ENCODE results near the gene PRLR. TPM values are rescaled to one million over a fixed set of nuclear protein-coding genes. Genes with fewer than 3 reads are reported as not detected.

Gene PRLR
- total RNA-seq, 2 experiments from 2014 or later: not detected

GRCh38 chr5:35015063-35015462 is 215.2 kb downstream of the PRLR start:
- TF ChIP-seq CTCF (IDR thresholded peaks at IDR 0.05): no peak
- H3K4me1 Mint-ChIP-seq (ENCODE audit: low read depth): no peaks in the 10 kb centered on the region
- ATAC-seq: no peak
- CTCF ChIA-PET: interaction anchor here (2.6 kb wide), 1 partner anchor 11 kb away, joined by 10 read pairs; no protein-coding TSS in a partner anchor
- H3K27ac Mint-ChIP-seq: no peak overlapping the region
- peaks cover 17% of the 10 kb centered on the region for H3K27me3 Mint-ChIP-seq
- DNase-seq: no peak
- no peaks in the 10 kb centered on the region for H3K36me3 Mint-ChIP-seq (ENCODE audit: low read depth)
- peaks cover 2% of the 10 kb centered on the region for H3K9me3 Mint-ChIP-seq
- intact Hi-C loops (cut with micrococcal nuclease): no loop called here
- POLR2A ChIA-PET: no interaction called here
- H3K4me3 Mint-ChIP-seq: no peak overlapping the region

GRCh38 chr5:35012796-35013195 is 217.5 kb downstream of the PRLR start:
- CTCF ChIA-PET: interaction anchor here (1.3 kb wide), 1 partner anchor 9 kb away, joined by 8 read pairs; no protein-coding TSS in a partner anchor
- no peak overlapping the region for H3K27ac Mint-ChIP-seq
- H3K4me1 Mint-ChIP-seq (ENCODE audit: low read depth): no peaks in the 10 kb centered on the region
- ATAC-seq (no peak), DNase-seq (peak; percentile 7)
- TF ChIP-seq CTCF (IDR thresholded peaks at IDR 0.05): no peak
- intact Hi-C loops (cut with micrococcal nuclease): no loop called here
- peaks cover 24% of the 10 kb centered on the region for H3K27me3 Mint-ChIP-seq
- H3K4me3 Mint-ChIP-seq: no peak overlapping the region
- no peaks in the 10 kb centered on the region for H3K9me3 Mint-ChIP-seq
- H3K36me3 Mint-ChIP-seq (ENCODE audit: low read depth): no peaks in the 10 kb centered on the region
- POLR2A ChIA-PET: no interaction called here

- CTCF ChIA-PET: interaction anchor here (1.3 kb wide), 1 partner anchor 9 kb away, joined by 8 read pairs; no protein-coding TSS in a partner anchor
- ATAC-seq (no peak), DNase-seq (no peak)
- intact Hi-C loops (cut with micrococcal nuclease): no loop called here
- no peak for TF ChIP-seq CTCF (IDR thresholded peaks at IDR 0.05)
- Mint-ChIP-seq H3K4me1 (ENCODE audit: low read depth) (no peaks in the 10 kb centered on the region), H3K9me3 (peaks cover under 1% of the 10 kb centered on the region), H3K27ac (no peak overlapping the region), H3K27me3 (peaks cover 27% of the 10 kb centered on the region), H3K4me3 (no peak overlapping the region), H3K36me3 (ENCODE audit: low read depth) (no peaks in the 10 kb centered on the region)
- POLR2A ChIA-PET: no interaction called here
These were observed 217.9 kb downstream of the PRLR start for GRCh38 chr5:35012365-35012764.

- DNase-seq: no peak
- ATAC-seq: no peak
- Mint-ChIP-seq H3K27ac (no peak overlapping the region), H3K36me3 (ENCODE audit: low read depth) (no peaks in the 10 kb centered on the region), H3K9me3 (peaks cover 2% of the 10 kb centered on the region), H3K27me3 (peaks cover 18% of the 10 kb centered on the region), H3K4me1 (ENCODE audit: low read depth) (no peaks in the 10 kb centered on the region), H3K4me3 (no peak overlapping the region)
- ChIA-PET POLR2A (no interaction called here), CTCF (no interaction called here)
- no peak for TF ChIP-seq CTCF (IDR thresholded peaks at IDR 0.05)
- intact Hi-C loops (cut with micrococcal nuclease): no loop called here
These were observed 219.6 kb downstream of the PRLR start for GRCh38 chr5:35010676-35011075.

- no peak overlapping the region for H3K27ac Mint-ChIP-seq
- CTCF ChIA-PET: no interaction called here
- peaks cover 2% of the 10 kb centered on the region for H3K9me3 Mint-ChIP-seq
- ATAC-seq: no peak
- TF ChIP-seq CTCF (IDR thresholded peaks at IDR 0.05): no peak
- intact Hi-C loops (cut with micrococcal nuclease): loop anchor here (10.0 kb wide), 1 partner anchor 515 kb away; no protein-coding TSS in a partner anchor
- peaks cover 20% of the 10 kb centered on the region for H3K27me3 Mint-ChIP-seq
- DNase-seq: no peak
- no peaks in the 10 kb centered on the region for H3K4me1 Mint-ChIP-seq (ENCODE audit: low read depth)
- H3K4me3 Mint-ChIP-seq: no peak overlapping the region
- H3K36me3 Mint-ChIP-seq (ENCODE audit: low read depth): no peaks in the 10 kb centered on the region
- POLR2A ChIA-PET: no interaction called here
These were observed 220.6 kb downstream of the PRLR start for GRCh38 chr5:35009657-35010056.
